Smooth muscle cell (in vitro differentiated cells): ENCODE data around the gene IQUB. TPM values are rescaled to one million over a fixed set of nuclear protein-coding genes. Genes with fewer than 3 reads are reported as not detected.

Experiments
- DNase-seq: peaks from one replicate; lab custom pipeline; 2025; ENCODE audit not compliant: unreplicated experiment; lab: John Stamatoyannopoulos, UW
- H2AFZ ChIP-seq: fragments of 200-600 bp; sonication (generic); 2 replicates; pipeline ENCODE4 v1.6.0; 2016; ENCODE audit warnings: antibody characterized with exemption, low read depth, mild to moderate bottlenecking
- H3F3A ChIP-seq: fragments of 200-600 bp; sonication (generic); 2 replicates; pipeline ENCODE4 v1.6.0; 2017; ENCODE audit warnings: antibody characterized with exemption, low read depth
- H3K27ac ChIP-seq: fragments of 200-600 bp; sonication (generic); 2 replicates; pipeline ENCODE4 v1.5.1; 2016; ENCODE audit warnings: low read depth, mild to moderate bottlenecking
- H3K27me3 ChIP-seq: fragments of 200-600 bp; sonication (generic); 2 replicates; pipeline ENCODE4 v1.6.1; 2016; ENCODE audit warnings: low read depth, mild to moderate bottlenecking
- H3K36me3 ChIP-seq: fragments of 200-600 bp; sonication (generic); 2 replicates; pipeline ENCODE4 v1.5.1; 2016; ENCODE audit warnings: low read depth
- H3K4me1 ChIP-seq: fragments of 200-600 bp; sonication (generic); 2 replicates; pipeline ENCODE4 v1.5.1; 2016; ENCODE audit warnings: low read depth
- H3K4me2 ChIP-seq: fragments of 200-600 bp; sonication (generic); 2 replicates; pipeline ENCODE4 v1.6.0; 2016; ENCODE audit warnings: mild to moderate bottlenecking
- H3K4me3 ChIP-seq: fragments of 200-600 bp; sonication (generic); 2 replicates; pipeline ENCODE4 v1.5.1; 2016; ENCODE audit warnings: mild to moderate bottlenecking
- H3K79me2 ChIP-seq: fragments of 200-600 bp; sonication (generic); 2 replicates; pipeline ENCODE4 v1.6.0; 2016; ENCODE audit warnings: low read depth, mild to moderate bottlenecking
- H3K9ac ChIP-seq: fragments of 200-600 bp; sonication (generic); 2 replicates; pipeline ENCODE4 v1.6.0; 2016; ENCODE audit warnings: low read depth
- H3K9me3 ChIP-seq: fragments of 200-600 bp; sonication (generic); replicated peaks from 2 replicates; pipeline ENCODE4 v1.5.1; 2016; ENCODE audit warnings: low read depth
- H4K20me1 ChIP-seq: fragments of 200-600 bp; sonication (generic); 2 replicates; pipeline ENCODE4 v1.6.0; 2016; ENCODE audit warnings: low read depth
- WGBS: methylation state at CpG from one replicate; pipeline ENCODE4 v1.1.7; 2016; ENCODE audit warnings: low lambda C conversion rate; 5-methylcytosine and 5-hydroxymethylcytosine counted together
- polyA plus RNA-seq: library from polyadenylated mRNA; unstranded; fragments of >200 nt; fragmentation: Nextera tagmentation; extraction: Ambion mirVana; gene quantifications from 2 replicates; pipeline ENCODE4 v1.2.1, GENCODE V29; 2016
- total RNA-seq: library from RNA; depleted of rRNA; stranded (reverse); fragments of >200 nt; gene quantifications from 2 replicates; pipeline ENCODE4 v1.2.3, GENCODE V29; 2014
- TF ChIP-seq, protein P1 (sequence below): fragments of 200-600 bp; sonication (generic); IDR thresholded peaks from 2 replicates; pipeline ENCODE4 v1.5.1; 2017; ENCODE audit warnings: borderline replicate concordance, mild to moderate bottlenecking, antibody characterized with exemption; ENCODE audit not compliant: insufficient read depth, poor library complexity, severe bottlenecking

IQUB gene
- total and polyA plus RNA-seq, 2 experiments from 2014 or later: 0.58 to 2.1 TPM

DNA sequence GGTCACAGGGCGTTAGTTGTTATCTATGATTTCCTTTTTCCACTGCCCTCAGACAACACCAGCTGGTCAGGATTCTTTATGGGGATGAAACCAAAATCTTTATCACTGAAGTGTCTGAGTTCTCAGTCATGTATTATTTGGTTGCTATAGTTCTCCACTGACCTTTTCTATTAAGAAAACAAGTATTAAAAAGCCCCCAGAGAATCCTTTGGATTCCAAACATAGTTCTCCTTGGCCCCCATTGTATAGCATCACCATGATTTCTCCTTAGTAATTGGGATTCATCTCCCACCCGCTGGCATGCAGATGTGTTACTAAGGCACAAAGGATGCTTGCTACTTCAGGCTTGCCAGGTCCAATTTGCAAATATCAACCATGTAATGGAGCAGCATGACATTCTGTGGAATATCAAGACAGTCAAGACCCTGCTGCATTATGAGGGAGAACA is 94.3 kb downstream of the IQUB start:
- no peak overlapping the region for H3K9ac ChIP-seq
- H2AFZ ChIP-seq: no peak overlapping the region
- no peaks in the 10 kb centered on the region for H3K79me2 ChIP-seq
- no peaks in the 10 kb centered on the region for H3K36me3 ChIP-seq
- 27% methylated on average over 2 of the region's 2 CpGs for WGBS
- DNase-seq: no peak
- no peaks in the 10 kb centered on the region for H4K20me1 ChIP-seq
- TF ChIP-seq, protein P1, sequence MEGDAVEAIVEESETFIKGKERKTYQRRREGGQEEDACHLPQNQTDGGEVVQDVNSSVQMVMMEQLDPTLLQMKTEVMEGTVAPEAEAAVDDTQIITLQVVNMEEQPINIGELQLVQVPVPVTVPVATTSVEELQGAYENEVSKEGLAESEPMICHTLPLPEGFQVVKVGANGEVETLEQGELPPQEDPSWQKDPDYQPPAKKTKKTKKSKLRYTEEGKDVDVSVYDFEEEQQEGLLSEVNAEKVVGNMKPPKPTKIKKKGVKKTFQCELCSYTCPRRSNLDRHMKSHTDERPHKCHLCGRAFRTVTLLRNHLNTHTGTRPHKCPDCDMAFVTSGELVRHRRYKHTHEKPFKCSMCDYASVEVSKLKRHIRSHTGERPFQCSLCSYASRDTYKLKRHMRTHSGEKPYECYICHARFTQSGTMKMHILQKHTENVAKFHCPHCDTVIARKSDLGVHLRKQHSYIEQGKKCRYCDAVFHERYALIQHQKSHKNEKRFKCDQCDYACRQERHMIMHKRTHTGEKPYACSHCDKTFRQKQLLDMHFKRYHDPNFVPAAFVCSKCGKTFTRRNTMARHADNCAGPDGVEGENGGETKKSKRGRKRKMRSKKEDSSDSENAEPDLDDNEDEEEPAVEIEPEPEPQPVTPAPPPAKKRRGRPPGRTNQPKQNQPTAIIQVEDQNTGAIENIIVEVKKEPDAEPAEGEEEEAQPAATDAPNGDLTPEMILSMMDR: no peak
- no peak overlapping the region for H3K27ac ChIP-seq
- no peak overlapping the region for H3K4me3 ChIP-seq
- no peak overlapping the region for H3K4me2 ChIP-seq
- no peaks in the 10 kb centered on the region for H3F3A ChIP-seq
- H3K9me3 ChIP-seq: no peaks in the 10 kb centered on the region
- no peaks in the 10 kb centered on the region for H3K27me3 ChIP-seq
- no peaks in the 10 kb centered on the region for H3K4me1 ChIP-seq

DNA sequence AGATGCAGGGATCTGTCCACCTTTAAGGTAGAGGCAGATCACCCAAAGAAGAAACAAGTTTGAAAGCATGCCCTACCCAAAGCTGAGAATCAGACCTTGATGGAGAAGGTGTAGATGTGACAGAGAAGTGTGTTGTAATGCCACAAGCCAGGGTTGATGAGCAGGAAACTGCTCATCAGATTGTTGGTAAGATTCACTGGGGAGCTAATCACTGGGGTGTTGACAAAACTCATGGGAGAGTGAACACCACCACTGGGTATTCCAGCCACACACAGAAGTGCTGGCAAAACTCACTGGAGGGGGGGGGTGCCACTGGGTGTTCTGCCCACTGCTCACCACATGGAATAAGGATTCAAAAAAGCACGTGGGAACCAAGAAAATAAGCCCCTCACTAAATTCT is 95.2 kb downstream of the IQUB start:
- no peaks in the 10 kb centered on the region for H3K9me3 ChIP-seq
- no peak overlapping the region for H3K4me2 ChIP-seq
- H3K36me3 ChIP-seq: no peaks in the 10 kb centered on the region
- TF ChIP-seq, protein P1: no peak
- H4K20me1 ChIP-seq: no peaks in the 10 kb centered on the region
- no peak overlapping the region for H2AFZ ChIP-seq
- H3K79me2 ChIP-seq: no peaks in the 10 kb centered on the region
- H3F3A ChIP-seq: no peaks in the 10 kb centered on the region
- H3K27me3 ChIP-seq: no peaks in the 10 kb centered on the region
- H3K4me3 ChIP-seq: no peak overlapping the region
- DNase-seq: no peak
- 61% methylated on average over 1 of the region's 1 CpG for WGBS
- H3K4me1 ChIP-seq: no peaks in the 10 kb centered on the region
- no peak overlapping the region for H3K27ac ChIP-seq
- H3K9ac ChIP-seq: no peak overlapping the region

DNA sequence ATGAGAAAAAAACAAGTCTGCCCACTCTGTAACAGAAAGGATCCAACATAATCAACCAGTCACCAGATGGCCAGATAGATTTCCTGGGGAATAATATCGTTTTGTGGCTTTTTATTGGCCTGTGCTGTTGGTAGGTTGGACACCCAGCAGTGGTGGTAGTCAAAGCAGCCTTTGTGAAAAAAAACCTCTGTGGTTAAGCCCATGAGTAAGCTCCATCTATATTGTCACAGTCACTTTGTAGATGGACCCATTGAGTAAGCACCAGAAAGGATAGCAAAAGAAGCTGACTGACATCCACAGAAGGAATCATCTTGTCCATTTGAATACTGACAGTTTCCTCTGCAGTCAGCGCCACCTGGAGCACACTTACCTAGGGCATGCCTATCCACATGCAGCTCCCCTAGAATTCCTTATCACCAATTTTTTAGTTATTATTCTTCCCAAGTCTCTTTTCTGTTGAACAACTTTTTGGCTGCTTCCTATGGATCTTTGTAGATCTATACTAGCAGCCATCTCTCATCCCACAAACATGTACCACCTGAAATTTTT is 96.9 kb downstream of the IQUB start:
- TF ChIP-seq, protein P1: no peak
- no peaks in the 10 kb centered on the region for H3K79me2 ChIP-seq
- no peak overlapping the region for H3K4me3 ChIP-seq
- H3K4me1 ChIP-seq: no peaks in the 10 kb centered on the region
- no peaks in the 10 kb centered on the region for H3F3A ChIP-seq
- no peak overlapping the region for H3K9ac ChIP-seq
- no peaks in the 10 kb centered on the region for H3K27me3 ChIP-seq
- H3K4me2 ChIP-seq: no peak overlapping the region
- H3K36me3 ChIP-seq: no peaks in the 10 kb centered on the region
- H3K9me3 ChIP-seq: no peaks in the 10 kb centered on the region
- H4K20me1 ChIP-seq: no peaks in the 10 kb centered on the region
- whole genome bisulfite sequencing: 70% methylated on average over 2 of the region's 2 CpGs
- H2AFZ ChIP-seq: no peak overlapping the region
- DNase-seq: no peak
- no peak overlapping the region for H3K27ac ChIP-seq

DNA sequence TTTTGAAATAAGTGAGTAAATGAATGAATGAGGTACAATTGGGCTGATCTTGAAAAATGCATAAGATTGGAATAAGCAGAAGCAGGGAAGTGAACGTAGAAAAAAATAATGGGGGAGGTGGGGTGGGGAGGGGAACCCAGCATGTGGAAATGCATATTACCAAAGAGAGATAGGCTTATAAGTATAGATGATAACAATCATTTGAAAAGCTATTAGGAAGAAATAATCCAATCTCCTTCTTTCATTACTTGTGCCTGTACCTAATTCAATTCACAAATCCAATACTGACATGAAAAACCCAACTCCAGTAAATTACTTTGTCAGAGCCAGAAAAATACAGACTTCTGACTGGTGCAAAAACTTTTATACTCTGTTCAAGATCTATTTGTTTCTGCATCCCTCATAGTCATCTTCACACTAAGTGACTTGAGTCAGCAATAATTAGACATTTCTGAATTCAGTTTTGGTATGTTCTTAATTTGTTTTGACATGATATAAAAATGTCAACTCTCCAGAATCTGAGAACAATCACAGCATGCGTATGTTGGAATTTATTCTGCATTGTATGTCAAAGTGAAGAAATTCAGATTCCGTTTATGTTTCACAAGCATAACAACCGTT is 99.2 kb downstream of the IQUB start:
- TF ChIP-seq, protein P1: no peak
- no peaks in the 10 kb centered on the region for H3K36me3 ChIP-seq
- no peaks in the 10 kb centered on the region for H3K4me1 ChIP-seq
- no peak overlapping the region for H3K9ac ChIP-seq
- H4K20me1 ChIP-seq: no peaks in the 10 kb centered on the region
- H3F3A ChIP-seq: no peaks in the 10 kb centered on the region
- H3K27me3 ChIP-seq: no peaks in the 10 kb centered on the region
- no peaks in the 10 kb centered on the region for H3K79me2 ChIP-seq
- no peak overlapping the region for H3K4me3 ChIP-seq
- no peak for DNase-seq
- 90% methylated on average over 4 of the region's 4 CpGs for WGBS
- H3K4me2 ChIP-seq: no peak overlapping the region
- no peak overlapping the region for H2AFZ ChIP-seq
- no peak overlapping the region for H3K27ac ChIP-seq
- no peaks in the 10 kb centered on the region for H3K9me3 ChIP-seq
